ENCODE measurements around the gene INKA2. TPM values are rescaled to one million over a fixed set of nuclear protein-coding genes. Genes with fewer than 3 reads are reported as not detected.

INKA2 gene
- total RNA-seq, 2 donors from 2014 or later = 3.8 to 7.3 TPM

DNA sequence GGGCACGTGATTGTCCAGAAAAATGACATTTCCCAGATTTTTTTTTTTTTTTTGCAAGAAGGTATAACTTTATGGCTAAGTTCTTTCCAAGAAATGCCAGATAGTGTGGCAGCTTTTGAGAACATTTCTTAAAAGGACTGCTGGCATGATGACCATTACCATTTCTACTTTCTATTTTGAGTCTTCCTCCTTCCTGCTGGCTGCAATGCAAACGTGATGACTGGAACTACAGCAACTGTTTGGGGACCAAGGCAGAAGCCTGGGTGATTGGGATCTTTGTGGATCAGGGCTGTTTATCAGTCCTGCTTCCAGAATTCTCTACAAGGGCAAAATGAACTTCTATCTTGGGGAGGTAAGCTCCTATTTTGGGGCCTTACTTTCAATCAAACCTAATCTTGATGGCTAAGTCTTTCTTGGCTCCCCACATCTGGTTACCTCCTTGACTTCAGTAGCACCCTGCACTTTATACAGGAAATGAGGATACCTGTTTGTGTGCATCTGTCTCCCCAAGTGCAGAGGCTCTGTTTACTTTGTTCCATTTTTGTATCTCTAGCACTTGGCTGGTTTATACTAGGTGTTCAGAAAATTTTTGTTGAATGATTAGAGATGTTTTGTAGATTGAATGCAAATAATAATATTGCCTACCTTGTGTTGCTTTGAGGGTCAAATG is 12.8 kb upstream of the INKA2 start:
- Histone ChIP-seq H3K4me1 (ENCODE audit: control insufficient read depth in 1 of 2, low read depth in 2 of 2) (peaks cover 8 to 22% of the 10 kb centered on the region in 2 donors), H3K9me3 (no peaks in the 10 kb centered on the region), H3K27ac (no peak overlapping the region), H3K36me3 (no peaks in the 10 kb centered on the region), H3K4me3 (no peak overlapping the region), H3K27me3 (replicated peaks; ENCODE audit: insufficient read depth) (no peaks in the 10 kb centered on the region)
- TF ChIP-seq CTCF (IDR thresholded peaks at IDR 0.05) = no peak
- ATAC-seq (ENCODE audit: insufficient number of reproducible peaks, low FRiP score, low read depth) (no peak), DNase-seq (ENCODE audit: low spot score) (no peak)

DNA sequence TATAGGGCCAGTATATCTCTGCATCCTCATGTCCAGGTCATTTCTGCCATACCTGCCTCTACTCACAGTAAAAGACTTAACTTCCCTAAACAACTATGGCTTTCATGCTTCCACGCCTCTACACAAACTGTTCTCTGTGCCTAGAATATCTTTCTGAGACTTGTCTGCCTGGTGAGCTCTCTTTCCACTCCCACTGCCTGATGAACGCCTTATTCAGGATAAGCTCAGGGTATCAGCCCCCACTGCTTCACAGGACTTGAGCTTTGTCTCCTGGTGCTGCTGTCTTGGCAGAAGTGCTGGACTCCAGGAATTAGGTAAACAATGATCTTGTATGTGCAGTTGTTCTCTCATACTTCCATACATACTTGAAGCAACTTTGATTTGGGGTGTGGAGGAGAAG is 11.7 kb upstream of the INKA2 start:
- Histone ChIP-seq H3K4me3 (no peak overlapping the region), H3K27me3 (replicated peaks; ENCODE audit: insufficient read depth) (no peaks in the 10 kb centered on the region), H3K9me3 (no peaks in the 10 kb centered on the region), H3K4me1 (ENCODE audit: control insufficient read depth in 1 of 2, low read depth in 2 of 2) (peaks cover 4 to 14% of the 10 kb centered on the region in 2 donors), H3K27ac (no peak overlapping the region), H3K36me3 (no peaks in the 10 kb centered on the region)
- ATAC-seq (ENCODE audit: insufficient number of reproducible peaks, low FRiP score, low read depth) = no peak
- no peak for TF ChIP-seq CTCF (IDR thresholded peaks at IDR 0.05)
- no peak for DNase-seq (ENCODE audit: low spot score)

- Histone ChIP-seq H3K36me3 (no peaks in the 10 kb centered on the region), H3K27me3 (replicated peaks; ENCODE audit: insufficient read depth) (no peaks in the 10 kb centered on the region), H3K4me1 (ENCODE audit: control insufficient read depth in 1 of 2, low read depth in 2 of 2) (peaks cover 2 to 11% of the 10 kb centered on the region in 2 donors), H3K9me3 (no peaks in the 10 kb centered on the region), H3K4me3 (no peak overlapping the region), H3K27ac (no peak overlapping the region)
- ATAC-seq (ENCODE audit: insufficient number of reproducible peaks, low FRiP score, low read depth) (no peak), DNase-seq (ENCODE audit: low spot score) (no peak)
- no peak for TF ChIP-seq CTCF (IDR thresholded peaks at IDR 0.05)
Measured at GRCh38 chr1:111749628-111750027, 10.4 kb upstream of the INKA2 start.

- H3K27ac ChIP-seq = no peak overlapping the region
Measured at GRCh38 chr1:111747947-111748346, 8.8 kb upstream of the INKA2 start.

DNA sequence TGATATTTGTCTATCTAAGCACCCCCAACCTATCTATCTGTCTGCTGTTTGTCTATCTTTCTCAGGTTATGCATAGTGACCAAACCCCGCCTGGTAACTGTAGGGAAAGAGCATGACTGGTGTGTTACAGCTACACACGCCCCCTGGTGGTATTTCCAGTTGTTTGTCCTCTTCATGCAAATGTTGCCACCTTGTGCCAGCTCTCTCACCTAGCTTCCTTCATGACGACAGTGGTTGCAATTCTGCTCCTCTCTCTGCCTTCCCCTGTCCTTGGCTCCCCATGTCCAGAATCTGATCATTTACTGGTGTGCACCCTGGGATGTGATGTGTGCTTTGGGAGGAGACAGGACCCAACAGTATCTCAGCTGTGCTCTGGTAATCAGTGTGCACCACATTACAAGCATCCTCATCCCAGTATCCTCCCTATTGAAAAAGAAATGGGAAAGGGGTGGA is 8.1 kb upstream of the INKA2 start:
- H3K27me3 ChIP-seq (replicated peaks; ENCODE audit: insufficient read depth) = no peaks in the 10 kb centered on the region
- no peaks in the 10 kb centered on the region for H3K36me3 ChIP-seq
- peaks cover 0 to 5% of the 10 kb centered on the region in 2 donors for H3K4me1 ChIP-seq (ENCODE audit: control insufficient read depth in 1 of 2, low read depth in 2 of 2)
- no peaks in the 10 kb centered on the region for H3K9me3 ChIP-seq
- H3K27ac ChIP-seq = no peak overlapping the region
- ATAC-seq (ENCODE audit: insufficient number of reproducible peaks, low FRiP score, low read depth) (no peak), DNase-seq (ENCODE audit: low spot score) (no peak)
- TF ChIP-seq CTCF (IDR thresholded peaks at IDR 0.05) = peak; percentile 56
- no peak overlapping the region for H3K4me3 ChIP-seq

More at GRCh38 chr1:111747947-111748346, 8.8 kb upstream of the INKA2 start:
- no peak for ATAC-seq (ENCODE audit: insufficient number of reproducible peaks, low FRiP score, low read depth)
- TF ChIP-seq CTCF (IDR thresholded peaks at IDR 0.05) = no peak
- Histone ChIP-seq H3K4me1 (ENCODE audit: control insufficient read depth in 1 of 2, low read depth in 2 of 2) (peaks cover 0 to 5% of the 10 kb centered on the region in 2 donors), H3K27me3 (replicated peaks; ENCODE audit: insufficient read depth) (no peaks in the 10 kb centered on the region), H3K4me3 (no peak overlapping the region), H3K9me3 (no peaks in the 10 kb centered on the region), H3K36me3 (no peaks in the 10 kb centered on the region)
- no peak for DNase-seq (ENCODE audit: low spot score)
